HepG2 (cell line): Measurements from ENCODE around the gene SBNO2. TPM values are rescaled to one million over a fixed set of nuclear protein-coding genes. Genes with fewer than 3 reads are reported as not detected.

ENCODE experiments used
- ATRX ChIP-seq: sonication (generic); formaldehyde crosslinking; IDR thresholded peaks from 2 replicates; pipeline ENCODE4 v1.4.0; 2020; ENCODE audit warnings: missing genetic modification reagents, borderline replicate concordance
- EHMT2 ChIP-seq: fragments of 200-600 bp; sonication (generic); IDR thresholded peaks from 2 replicates; pipeline ENCODE4 v1.7.0; 2017; ENCODE audit warnings: antibody characterized with exemption, low read depth, low read length, borderline replicate concordance
- IRF9 ChIP-seq: sonication (generic); formaldehyde crosslinking; IDR thresholded peaks from 2 replicates; pipeline ENCODE4 v1.8.0; 2022; ENCODE audit warnings: missing genetic modification reagents, mild to moderate bottlenecking, borderline replicate concordance
- KDM5A ChIP-seq: fragments of 200-600 bp; sonication (generic); IDR thresholded peaks from 2 replicates; pipeline ENCODE4 v1.7.0; 2018; ENCODE audit warnings: antibody characterized with exemption, mild to moderate bottlenecking, low read length, borderline replicate concordance
- RBAK ChIP-seq: sonication (generic); formaldehyde crosslinking; IDR thresholded peaks from 2 replicates; pipeline ENCODE4 v1.5.1; 2020; ENCODE audit warnings: mild to moderate bottlenecking, missing genetic modification reagents
- RFXAP ChIP-seq: sonication (generic); formaldehyde crosslinking; IDR thresholded peaks from 2 replicates; pipeline ENCODE4 v1.4.0; 2020; ENCODE audit warnings: missing genetic modification reagents, borderline replicate concordance
- SMYD3 ChIP-seq: sonication (generic); formaldehyde crosslinking; IDR thresholded peaks from 2 replicates; pipeline ENCODE4 v1.8.1; 2023; ENCODE audit warnings: mild to moderate bottlenecking, missing genetic modification reagents
- ZBTB34 ChIP-seq: sonication (generic); formaldehyde crosslinking; IDR thresholded peaks from 2 replicates; pipeline ENCODE4 v1.8.0; 2022; ENCODE audit warnings: mild to moderate bottlenecking, missing genetic modification reagents
- ZBTB42 ChIP-seq: sonication (generic); formaldehyde crosslinking; IDR thresholded peaks from 2 replicates; pipeline ENCODE4 v1.5.0; 2020; ENCODE audit warnings: mild to moderate bottlenecking, missing genetic modification reagents
- ZNF292 ChIP-seq: sonication (generic); formaldehyde crosslinking; IDR thresholded peaks from 2 replicates; pipeline ENCODE4 v1.8.1; 2022; ENCODE audit warnings: mild to moderate bottlenecking, low read depth, missing genetic modification reagents, borderline replicate concordance
- ZNF737 ChIP-seq: sonication (generic); formaldehyde crosslinking; IDR thresholded peaks from 2 replicates; pipeline ENCODE4 v1.5.0; 2020; ENCODE audit warnings: missing genetic modification reagents, mild to moderate bottlenecking, borderline replicate concordance
- ZNF780A ChIP-seq: sonication (generic); formaldehyde crosslinking; IDR thresholded peaks from 2 replicates; pipeline ENCODE4 v1.8.0; 2022; ENCODE audit warnings: mild to moderate bottlenecking, missing genetic modification reagents, moderate library complexity
- polyA plus RNA-seq, 8 experiments: library from polyadenylated mRNA; depleted of rRNA in 3 of 8; stranded (reverse) in 7 of 8; unstranded in 1 of 8; fragments of >200 nt; fragmentation: Illumina TruSeq in 4 of 8; extraction: Trizol in 4 of 8; gene quantifications; 2 replicates each; pipeline versions ENCODE4 v1.2.1 to v1.2.3, GENCODE V29; 2011 to 2016; ENCODE audit warnings: low read depth in 4 of 8, missing spikeins in 1 of 8, mixed read lengths in 1 of 8; ENCODE audit not compliant: insufficient read depth in 1 of 8
- total RNA-seq, 5 experiments: library from RNA; depleted of rRNA; stranded (reverse); fragments of >200 nt; fragmentation: Illumina TruSeq; extraction: Trizol; gene quantifications; 2 replicates each; pipeline ENCODE4 v1.2.3, GENCODE V29; 2016; ENCODE audit warnings: low read depth in 1 of 5
- TF ChIP-seq, protein P1 (sequence below): sonication (generic); formaldehyde crosslinking; IDR thresholded peaks from 2 replicates; pipeline ENCODE4 v1.4.0; 2020; ENCODE audit warnings: missing genetic modification reagents
- TF ChIP-seq, protein P2 (sequence below): sonication (generic); formaldehyde crosslinking; IDR thresholded peaks from 2 replicates; pipeline ENCODE4; 2020; ENCODE audit warnings: missing genetic modification reagents, mild to moderate bottlenecking, borderline replicate concordance
- TF ChIP-seq, protein P3 (sequence below): sonication (generic); formaldehyde crosslinking; IDR thresholded peaks from 2 replicates; pipeline ENCODE4 v1.5.0; 2020; ENCODE audit warnings: mild to moderate bottlenecking, missing genetic modification reagents, moderate library complexity

SBNO2 gene
- total and polyA plus RNA-seq, 2 of the 13 experiments (the other 11 are each of a cell fraction or from before 2014, with no cell fraction given) = 8.6 to 10.4 TPM

DNA sequence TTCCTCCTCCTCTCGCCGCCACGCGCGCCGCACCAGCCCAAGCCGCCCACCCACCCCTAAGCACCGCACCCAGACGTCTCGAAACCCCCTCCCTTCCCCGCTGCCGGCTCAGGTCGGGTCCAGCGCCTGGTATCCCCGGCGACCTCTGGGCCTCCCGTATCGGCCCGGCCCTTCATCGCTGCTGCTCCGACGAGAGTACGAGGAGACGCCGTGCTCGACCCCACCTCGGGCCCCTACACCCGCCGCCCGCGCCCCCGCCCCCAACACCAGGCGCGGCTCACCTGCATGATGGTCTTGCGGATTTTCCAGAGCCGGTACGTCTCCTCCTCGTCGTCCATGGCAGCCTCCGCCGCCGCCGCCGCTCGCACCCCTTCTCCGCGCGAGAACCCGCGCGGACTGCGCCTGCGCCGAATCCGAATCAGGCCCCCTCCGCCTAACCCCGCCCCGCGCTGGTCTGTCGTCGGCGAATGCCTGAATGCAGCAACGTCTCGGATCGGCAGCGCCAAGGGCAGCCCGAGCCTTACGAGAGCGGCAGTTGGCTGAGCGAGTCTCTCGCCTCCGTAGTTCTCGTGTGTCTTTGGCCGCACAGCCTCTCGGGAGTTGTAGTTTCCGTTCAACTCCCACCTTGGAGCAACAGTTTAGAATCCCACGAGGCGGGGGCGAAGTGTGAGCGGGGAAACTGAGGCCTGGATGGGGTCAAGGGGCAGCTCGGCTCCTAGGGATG is 78.9 kb downstream of the SBNO2 start, which contains the start of gene POLR2E (continued):
- TF ChIP-seq, protein P1, sequence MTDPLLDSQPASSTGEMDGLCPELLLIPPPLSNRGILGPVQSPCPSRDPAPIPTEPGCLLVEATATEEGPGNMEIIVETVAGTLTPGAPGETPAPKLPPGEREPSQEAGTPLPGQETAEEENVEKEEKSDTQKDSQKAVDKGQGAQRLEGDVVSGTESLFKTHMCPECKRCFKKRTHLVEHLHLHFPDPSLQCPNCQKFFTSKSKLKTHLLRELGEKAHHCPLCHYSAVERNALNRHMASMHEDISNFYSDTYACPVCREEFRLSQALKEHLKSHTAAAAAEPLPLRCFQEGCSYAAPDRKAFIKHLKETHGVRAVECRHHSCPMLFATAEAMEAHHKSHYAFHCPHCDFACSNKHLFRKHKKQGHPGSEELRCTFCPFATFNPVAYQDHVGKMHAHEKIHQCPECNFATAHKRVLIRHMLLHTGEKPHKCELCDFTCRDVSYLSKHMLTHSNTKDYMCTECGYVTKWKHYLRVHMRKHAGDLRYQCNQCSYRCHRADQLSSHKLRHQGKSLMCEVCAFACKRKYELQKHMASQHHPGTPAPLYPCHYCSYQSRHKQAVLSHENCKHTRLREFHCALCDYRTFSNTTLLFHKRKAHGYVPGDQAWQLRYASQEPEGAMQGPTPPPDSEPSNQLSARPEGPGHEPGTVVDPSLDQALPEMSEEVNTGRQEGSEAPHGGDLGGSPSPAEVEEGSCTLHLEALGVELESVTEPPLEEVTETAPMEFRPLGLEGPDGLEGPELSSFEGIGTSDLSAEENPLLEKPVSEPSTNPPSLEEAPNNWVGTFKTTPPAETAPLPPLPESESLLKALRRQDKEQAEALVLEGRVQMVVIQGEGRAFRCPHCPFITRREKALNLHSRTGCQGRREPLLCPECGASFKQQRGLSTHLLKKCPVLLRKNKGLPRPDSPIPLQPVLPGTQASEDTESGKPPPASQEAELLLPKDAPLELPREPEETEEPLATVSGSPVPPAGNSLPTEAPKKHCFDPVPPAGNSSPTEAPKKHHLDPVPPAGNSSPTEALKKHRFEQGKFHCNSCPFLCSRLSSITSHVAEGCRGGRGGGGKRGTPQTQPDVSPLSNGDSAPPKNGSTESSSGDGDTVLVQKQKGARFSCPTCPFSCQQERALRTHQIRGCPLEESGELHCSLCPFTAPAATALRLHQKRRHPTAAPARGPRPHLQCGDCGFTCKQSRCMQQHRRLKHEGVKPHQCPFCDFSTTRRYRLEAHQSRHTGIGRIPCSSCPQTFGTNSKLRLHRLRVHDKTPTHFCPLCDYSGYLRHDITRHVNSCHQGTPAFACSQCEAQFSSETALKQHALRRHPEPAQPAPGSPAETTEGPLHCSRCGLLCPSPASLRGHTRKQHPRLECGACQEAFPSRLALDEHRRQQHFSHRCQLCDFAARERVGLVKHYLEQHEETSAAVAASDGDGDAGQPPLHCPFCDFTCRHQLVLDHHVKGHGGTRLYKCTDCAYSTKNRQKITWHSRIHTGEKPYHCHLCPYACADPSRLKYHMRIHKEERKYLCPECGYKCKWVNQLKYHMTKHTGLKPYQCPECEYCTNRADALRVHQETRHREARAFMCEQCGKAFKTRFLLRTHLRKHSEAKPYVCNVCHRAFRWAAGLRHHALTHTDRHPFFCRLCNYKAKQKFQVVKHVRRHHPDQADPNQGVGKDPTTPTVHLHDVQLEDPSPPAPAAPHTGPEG (CRISPR knock-in tag) = no peak
- TF ChIP-seq KDM5A = peak; percentile 96
- no peak for TF ChIP-seq SMYD3 (CRISPR knock-in tag)
- TF ChIP-seq, protein P2, sequence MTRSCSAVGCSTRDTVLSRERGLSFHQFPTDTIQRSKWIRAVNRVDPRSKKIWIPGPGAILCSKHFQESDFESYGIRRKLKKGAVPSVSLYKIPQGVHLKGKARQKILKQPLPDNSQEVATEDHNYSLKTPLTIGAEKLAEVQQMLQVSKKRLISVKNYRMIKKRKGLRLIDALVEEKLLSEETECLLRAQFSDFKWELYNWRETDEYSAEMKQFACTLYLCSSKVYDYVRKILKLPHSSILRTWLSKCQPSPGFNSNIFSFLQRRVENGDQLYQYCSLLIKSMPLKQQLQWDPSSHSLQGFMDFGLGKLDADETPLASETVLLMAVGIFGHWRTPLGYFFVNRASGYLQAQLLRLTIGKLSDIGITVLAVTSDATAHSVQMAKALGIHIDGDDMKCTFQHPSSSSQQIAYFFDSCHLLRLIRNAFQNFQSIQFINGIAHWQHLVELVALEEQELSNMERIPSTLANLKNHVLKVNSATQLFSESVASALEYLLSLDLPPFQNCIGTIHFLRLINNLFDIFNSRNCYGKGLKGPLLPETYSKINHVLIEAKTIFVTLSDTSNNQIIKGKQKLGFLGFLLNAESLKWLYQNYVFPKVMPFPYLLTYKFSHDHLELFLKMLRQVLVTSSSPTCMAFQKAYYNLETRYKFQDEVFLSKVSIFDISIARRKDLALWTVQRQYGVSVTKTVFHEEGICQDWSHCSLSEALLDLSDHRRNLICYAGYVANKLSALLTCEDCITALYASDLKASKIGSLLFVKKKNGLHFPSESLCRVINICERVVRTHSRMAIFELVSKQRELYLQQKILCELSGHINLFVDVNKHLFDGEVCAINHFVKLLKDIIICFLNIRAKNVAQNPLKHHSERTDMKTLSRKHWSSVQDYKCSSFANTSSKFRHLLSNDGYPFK (CRISPR knock-in tag) = peak; percentile 81
- TF ChIP-seq RFXAP (CRISPR knock-in tag) = 0 out of 2 replicates have a peak, but pooled peaks have one; percentile 64
- TF ChIP-seq ATRX (CRISPR knock-in tag) = no peak
- no peak for TF ChIP-seq IRF9 (CRISPR knock-in tag)
- TF ChIP-seq, protein P3, sequence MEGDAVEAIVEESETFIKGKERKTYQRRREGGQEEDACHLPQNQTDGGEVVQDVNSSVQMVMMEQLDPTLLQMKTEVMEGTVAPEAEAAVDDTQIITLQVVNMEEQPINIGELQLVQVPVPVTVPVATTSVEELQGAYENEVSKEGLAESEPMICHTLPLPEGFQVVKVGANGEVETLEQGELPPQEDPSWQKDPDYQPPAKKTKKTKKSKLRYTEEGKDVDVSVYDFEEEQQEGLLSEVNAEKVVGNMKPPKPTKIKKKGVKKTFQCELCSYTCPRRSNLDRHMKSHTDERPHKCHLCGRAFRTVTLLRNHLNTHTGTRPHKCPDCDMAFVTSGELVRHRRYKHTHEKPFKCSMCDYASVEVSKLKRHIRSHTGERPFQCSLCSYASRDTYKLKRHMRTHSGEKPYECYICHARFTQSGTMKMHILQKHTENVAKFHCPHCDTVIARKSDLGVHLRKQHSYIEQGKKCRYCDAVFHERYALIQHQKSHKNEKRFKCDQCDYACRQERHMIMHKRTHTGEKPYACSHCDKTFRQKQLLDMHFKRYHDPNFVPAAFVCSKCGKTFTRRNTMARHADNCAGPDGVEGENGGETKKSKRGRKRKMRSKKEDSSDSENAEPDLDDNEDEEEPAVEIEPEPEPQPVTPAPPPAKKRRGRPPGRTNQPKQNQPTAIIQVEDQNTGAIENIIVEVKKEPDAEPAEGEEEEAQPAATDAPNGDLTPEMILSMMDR (CRISPR knock-in tag) = no peak
- no peak for TF ChIP-seq RBAK (CRISPR knock-in tag)
- no peak for TF ChIP-seq ZNF780A (CRISPR knock-in tag)
- no peak for TF ChIP-seq ZBTB34 (CRISPR knock-in tag)
- no peak for TF ChIP-seq EHMT2
- no peak for TF ChIP-seq ZNF292 (CRISPR knock-in tag)
- TF ChIP-seq ZNF737 (CRISPR knock-in tag) = no peak
- no peak for TF ChIP-seq ZBTB42 (CRISPR knock-in tag)
